ENCODE data around the gene TTF2.

Gene TTF2

DNA sequence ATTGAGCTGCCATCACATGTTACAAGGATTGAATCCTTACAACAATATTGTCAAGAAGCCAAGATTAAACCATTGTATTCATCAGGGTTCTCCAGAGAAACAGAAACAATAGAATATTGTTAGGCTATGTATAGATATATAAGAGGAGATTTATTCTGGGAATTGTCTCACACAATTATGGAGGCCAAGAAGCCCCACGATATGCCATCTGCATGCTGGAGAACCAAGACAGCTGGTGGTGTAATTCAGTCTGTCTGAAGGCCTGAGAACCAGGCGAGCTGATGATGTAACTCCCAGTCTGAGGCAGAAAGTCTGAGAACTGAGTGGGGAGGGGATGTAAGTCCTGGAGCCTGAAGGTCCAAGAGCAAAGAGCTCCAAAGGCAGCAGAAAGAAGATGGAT, 14.5 kb upstream of the TTF2 start:
- Histone ChIP-seq H3K9me3 (ENCODE audit: control insufficient read depth, low read length) (no peaks in the 10 kb centered on the region), H3K36me3 (ENCODE audit: control insufficient read depth, insufficient read depth, low read length) (no peaks in the 10 kb centered on the region), H3K4me1 (ENCODE audit: control insufficient read depth, insufficient read depth, low read length, poor library complexity, severe bottlenecking) (no peaks in the 10 kb centered on the region), H3K27ac (ENCODE audit: low read depth, low read length, severe bottlenecking) (no peak overlapping the region), H3K4me3 (ENCODE audit: extremely low read depth, insufficient read depth, low read length, poor library complexity, severe bottlenecking) (no peak overlapping the region)
- 74 to 83% methylated on average over 2 of the region's 2 CpGs for WGBS, 2 experiments (ENCODE audit: insufficient coverage in 2 of 2)

DNA sequence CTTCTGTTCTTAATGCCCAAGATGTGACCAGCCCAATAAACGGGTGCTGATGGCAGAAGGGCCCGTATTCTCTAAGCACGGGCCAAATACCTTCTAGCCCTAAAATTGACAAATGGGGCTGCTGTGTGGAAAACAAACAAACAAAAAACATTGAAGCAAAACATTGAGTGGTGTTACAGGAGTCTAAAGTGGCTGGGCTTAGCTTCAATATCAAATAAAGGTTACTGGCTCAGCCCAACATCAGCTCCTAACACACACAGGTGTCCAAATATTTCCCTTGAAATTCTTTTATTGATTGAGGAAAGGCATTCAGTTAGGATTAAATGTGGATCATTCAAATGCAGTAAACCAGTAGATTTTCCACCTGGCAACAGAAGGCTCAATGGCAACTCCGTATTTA, 13.3 kb upstream of the TTF2 start:
- 100% methylated on average over 1 to 3 of the region's 4 CpGs for WGBS, 2 experiments (ENCODE audit: insufficient coverage in 2 of 2)
- H3K4me1 ChIP-seq (ENCODE audit: control insufficient read depth, insufficient read depth, low read length, poor library complexity, severe bottlenecking) = no peaks in the 10 kb centered on the region
- H3K27ac ChIP-seq (ENCODE audit: low read depth, low read length, severe bottlenecking) = no peak overlapping the region
- H3K36me3 ChIP-seq (ENCODE audit: control insufficient read depth, insufficient read depth, low read length) = no peaks in the 10 kb centered on the region
- no peak overlapping the region for H3K4me3 ChIP-seq (ENCODE audit: extremely low read depth, insufficient read depth, low read length, poor library complexity, severe bottlenecking)
- H3K9me3 ChIP-seq (ENCODE audit: control insufficient read depth, low read length) = no peaks in the 10 kb centered on the region

DNA sequence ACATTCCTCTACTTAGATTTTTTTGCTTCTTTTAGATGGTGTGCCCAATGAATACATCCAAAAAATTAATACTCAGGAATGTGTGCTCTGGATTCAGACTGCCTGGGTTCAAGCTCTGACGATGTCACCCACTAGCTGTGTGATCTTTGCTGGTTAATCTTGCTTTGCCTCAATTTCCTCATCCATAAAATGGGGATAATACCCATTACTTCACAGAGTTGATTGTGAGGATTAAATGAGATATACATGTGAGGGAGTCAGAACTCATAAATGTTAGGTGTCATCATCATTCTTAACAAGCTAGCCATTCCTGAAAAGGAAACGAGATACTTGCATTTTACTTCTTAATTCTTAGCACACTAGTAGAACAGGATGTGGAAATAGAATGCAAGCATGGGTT, 12.9 kb upstream of the TTF2 start:
- H3K4me1 ChIP-seq (ENCODE audit: control insufficient read depth, insufficient read depth, low read length, poor library complexity, severe bottlenecking) = no peaks in the 10 kb centered on the region
- H3K36me3 ChIP-seq (ENCODE audit: control insufficient read depth, insufficient read depth, low read length) = no peaks in the 10 kb centered on the region
- no peak overlapping the region for H3K4me3 ChIP-seq (ENCODE audit: extremely low read depth, insufficient read depth, low read length, poor library complexity, severe bottlenecking)
- 100% methylated on average over 1 of the region's 2 CpGs; no CpG with 5 or more reads in 1 of the 2 experiments for WGBS, 2 experiments (ENCODE audit: insufficient coverage in 2 of 2)
- no peak overlapping the region for H3K27ac ChIP-seq (ENCODE audit: low read depth, low read length, severe bottlenecking)
- H3K9me3 ChIP-seq (ENCODE audit: control insufficient read depth, low read length) = no peaks in the 10 kb centered on the region

DNA sequence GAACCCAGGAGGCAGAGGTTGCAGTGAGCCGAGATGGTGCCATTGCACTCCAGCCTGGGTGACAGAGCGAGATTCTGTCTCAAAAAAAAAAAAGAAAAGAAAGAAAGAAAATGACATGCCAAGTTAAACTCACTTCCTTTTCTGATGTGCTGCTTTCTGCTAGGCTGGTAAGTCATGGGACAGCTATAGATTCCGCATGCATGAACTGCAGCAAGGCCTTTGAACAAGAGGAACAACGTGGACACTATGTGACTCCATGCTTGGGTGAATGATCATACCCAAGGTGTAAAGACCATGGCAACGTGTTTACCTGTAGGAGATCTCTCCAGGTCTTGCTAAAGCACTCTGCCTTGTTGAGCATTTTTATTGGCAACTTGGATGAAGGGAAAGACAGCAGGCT, 10.3 kb upstream of the TTF2 start:
- 92 to 97% methylated on average over 3 to 5 of the region's 5 CpGs for WGBS, 2 experiments (ENCODE audit: insufficient coverage in 2 of 2)

DNA sequence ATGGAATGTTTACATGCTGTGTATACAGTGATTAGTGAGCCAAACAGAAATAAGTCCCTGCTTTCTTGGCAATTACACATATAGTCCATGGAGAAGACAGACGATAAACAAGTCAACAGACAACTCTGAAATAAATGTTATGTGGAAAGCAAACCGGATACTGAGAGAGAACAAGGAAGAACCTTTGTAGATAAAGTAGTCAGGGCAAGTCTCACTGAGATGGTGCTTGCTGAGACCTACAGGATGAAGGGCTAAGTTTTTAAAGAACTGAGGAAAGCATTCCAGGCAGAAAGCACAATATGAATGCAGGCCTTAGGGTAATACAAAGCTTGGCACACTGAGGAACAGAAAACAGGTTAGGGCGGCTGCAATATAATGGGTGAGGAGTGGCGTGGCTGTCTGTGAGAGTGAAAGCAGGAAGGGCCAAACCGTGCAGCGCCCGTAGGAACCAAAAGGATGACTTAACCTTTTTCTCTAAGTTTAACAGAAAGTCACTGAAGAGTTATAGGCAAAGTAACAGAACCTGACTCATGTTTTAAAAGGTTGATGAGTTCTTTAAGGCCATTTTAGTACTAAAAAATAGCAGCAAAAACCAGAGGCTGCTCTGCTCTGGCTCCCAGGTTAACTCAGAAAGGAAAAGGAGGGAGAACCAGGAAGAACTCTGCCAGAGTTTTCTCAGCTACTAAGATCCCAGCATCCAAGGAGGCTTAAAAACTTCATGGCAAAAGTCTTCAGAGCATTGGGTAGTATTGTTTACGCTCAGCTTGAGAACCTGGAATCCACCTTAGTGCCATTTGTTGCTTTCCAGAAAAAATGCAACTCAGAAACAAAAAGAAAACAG, 8.7 kb upstream of the TTF2 start:
- Histone ChIP-seq H3K36me3 (ENCODE audit: control insufficient read depth, insufficient read depth, low read length) (no peaks in the 10 kb centered on the region), H3K4me3 (ENCODE audit: extremely low read depth, insufficient read depth, low read length, poor library complexity, severe bottlenecking) (no peak overlapping the region), H3K9me3 (ENCODE audit: control insufficient read depth, low read length) (no peaks in the 10 kb centered on the region), H3K4me1 (ENCODE audit: control insufficient read depth, insufficient read depth, low read length, poor library complexity, severe bottlenecking) (no peaks in the 10 kb centered on the region), H3K27ac (ENCODE audit: low read depth, low read length, severe bottlenecking) (no peak overlapping the region)
- 84 to 93% methylated on average over 6 to 7 of the region's 8 CpGs for WGBS, 2 experiments (ENCODE audit: insufficient coverage in 2 of 2)

More for the DNA sequence above, 10.3 kb upstream of the TTF2 start:
- H3K4me3 ChIP-seq (ENCODE audit: extremely low read depth, insufficient read depth, low read length, poor library complexity, severe bottlenecking) = no peak overlapping the region
- H3K36me3 ChIP-seq (ENCODE audit: control insufficient read depth, insufficient read depth, low read length) = no peaks in the 10 kb centered on the region
- H3K27ac ChIP-seq (ENCODE audit: low read depth, low read length, severe bottlenecking) = no peak overlapping the region
- H3K4me1 ChIP-seq (ENCODE audit: control insufficient read depth, insufficient read depth, low read length, poor library complexity, severe bottlenecking) = no peaks in the 10 kb centered on the region
- H3K9me3 ChIP-seq (ENCODE audit: control insufficient read depth, low read length) = no peaks in the 10 kb centered on the region

DNA sequence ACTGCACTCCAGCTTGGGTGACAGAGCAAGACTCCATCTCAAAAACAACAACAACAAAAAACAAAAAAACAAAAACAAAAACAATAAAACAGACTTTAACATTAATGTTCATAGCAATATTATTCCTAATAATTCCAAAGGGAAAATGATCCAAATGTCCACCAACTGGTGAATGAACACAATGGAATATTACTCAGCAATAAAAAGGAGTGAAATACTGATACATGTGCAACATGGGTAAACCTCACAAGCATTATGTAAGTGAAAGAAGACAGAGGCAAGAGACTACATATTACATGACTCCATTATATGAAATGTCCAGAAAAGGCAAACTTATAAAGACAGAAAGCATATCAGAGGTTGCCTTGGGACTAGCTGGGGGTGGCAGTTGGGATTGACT, 6.1 kb upstream of the TTF2 start:
- H3K27ac ChIP-seq (ENCODE audit: low read depth, low read length, severe bottlenecking) = no peak overlapping the region
- no peaks in the 10 kb centered on the region for H3K36me3 ChIP-seq (ENCODE audit: control insufficient read depth, insufficient read depth, low read length)
- no peaks in the 10 kb centered on the region for H3K4me1 ChIP-seq (ENCODE audit: control insufficient read depth, insufficient read depth, low read length, poor library complexity, severe bottlenecking)
- no peak overlapping the region for H3K4me3 ChIP-seq (ENCODE audit: extremely low read depth, insufficient read depth, low read length, poor library complexity, severe bottlenecking)
- no peaks in the 10 kb centered on the region for H3K9me3 ChIP-seq (ENCODE audit: control insufficient read depth, low read length)

DNA sequence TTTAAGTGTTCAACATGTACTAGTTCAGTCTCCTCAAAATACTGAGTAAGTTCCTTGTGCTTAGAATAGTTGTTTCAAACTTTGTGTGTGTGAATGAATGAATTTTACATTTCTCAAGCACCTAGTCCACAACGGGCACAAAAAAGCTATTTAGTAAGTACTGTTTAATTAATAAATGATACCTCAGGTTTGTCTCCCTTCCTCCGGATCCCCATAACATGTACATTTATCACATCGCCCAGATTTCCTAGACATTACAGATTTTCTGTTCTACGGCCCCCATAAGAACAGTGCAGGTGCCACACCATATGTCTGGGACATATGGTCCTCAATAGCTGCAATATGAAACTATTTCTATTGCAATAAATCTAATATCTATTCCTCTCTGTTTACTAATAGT, 1.3 kb upstream of the TTF2 start:
- H3K4me1 ChIP-seq (ENCODE audit: control insufficient read depth, insufficient read depth, low read length, poor library complexity, severe bottlenecking) = no peaks in the 10 kb centered on the region
- WGBS, 2 experiments (ENCODE audit: insufficient coverage in 2 of 2) = 77 to 80% methylated on average over 2 to 3 of the region's 4 CpGs
- H3K27ac ChIP-seq (ENCODE audit: low read depth, low read length, severe bottlenecking) = no peak overlapping the region
- H3K36me3 ChIP-seq (ENCODE audit: control insufficient read depth, insufficient read depth, low read length) = peaks cover 5% of the 10 kb centered on the region
- no peaks in the 10 kb centered on the region for H3K9me3 ChIP-seq (ENCODE audit: control insufficient read depth, low read length)
- peak overlapping the region; percentile 83 for H3K4me3 ChIP-seq (ENCODE audit: extremely low read depth, insufficient read depth, low read length, poor library complexity, severe bottlenecking)

DNA sequence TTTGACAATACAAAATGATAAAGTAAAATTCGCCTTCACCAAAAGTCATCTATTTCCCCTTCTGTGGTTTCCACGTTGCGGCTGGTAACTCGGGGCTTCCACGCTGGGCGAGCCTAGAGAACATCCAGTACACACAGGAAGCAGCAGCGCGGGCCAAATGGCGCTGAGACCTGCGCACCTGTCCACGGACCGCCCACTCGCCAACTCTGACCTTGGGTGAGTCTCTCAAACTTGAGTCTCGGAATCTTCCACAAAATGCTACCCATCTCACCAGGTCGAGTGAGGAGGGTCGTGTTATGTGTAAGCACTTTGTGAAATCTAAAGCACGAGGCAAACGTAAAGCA, 820 bp upstream of the TTF2 start:
- H3K4me3 ChIP-seq (ENCODE audit: extremely low read depth, insufficient read depth, low read length, poor library complexity, severe bottlenecking) = peak overlapping the region; percentile 83
- 0% methylated on average over 7 to 8 of the region's 18 CpGs for WGBS, 2 experiments (ENCODE audit: insufficient coverage in 2 of 2)
- H3K36me3 ChIP-seq (ENCODE audit: control insufficient read depth, insufficient read depth, low read length) = peaks cover 5% of the 10 kb centered on the region
- H3K4me1 ChIP-seq (ENCODE audit: control insufficient read depth, insufficient read depth, low read length, poor library complexity, severe bottlenecking) = no peaks in the 10 kb centered on the region
- H3K27ac ChIP-seq (ENCODE audit: low read depth, low read length, severe bottlenecking) = peak overlapping the region; percentile 78
- no peaks in the 10 kb centered on the region for H3K9me3 ChIP-seq (ENCODE audit: control insufficient read depth, low read length)

DNA sequence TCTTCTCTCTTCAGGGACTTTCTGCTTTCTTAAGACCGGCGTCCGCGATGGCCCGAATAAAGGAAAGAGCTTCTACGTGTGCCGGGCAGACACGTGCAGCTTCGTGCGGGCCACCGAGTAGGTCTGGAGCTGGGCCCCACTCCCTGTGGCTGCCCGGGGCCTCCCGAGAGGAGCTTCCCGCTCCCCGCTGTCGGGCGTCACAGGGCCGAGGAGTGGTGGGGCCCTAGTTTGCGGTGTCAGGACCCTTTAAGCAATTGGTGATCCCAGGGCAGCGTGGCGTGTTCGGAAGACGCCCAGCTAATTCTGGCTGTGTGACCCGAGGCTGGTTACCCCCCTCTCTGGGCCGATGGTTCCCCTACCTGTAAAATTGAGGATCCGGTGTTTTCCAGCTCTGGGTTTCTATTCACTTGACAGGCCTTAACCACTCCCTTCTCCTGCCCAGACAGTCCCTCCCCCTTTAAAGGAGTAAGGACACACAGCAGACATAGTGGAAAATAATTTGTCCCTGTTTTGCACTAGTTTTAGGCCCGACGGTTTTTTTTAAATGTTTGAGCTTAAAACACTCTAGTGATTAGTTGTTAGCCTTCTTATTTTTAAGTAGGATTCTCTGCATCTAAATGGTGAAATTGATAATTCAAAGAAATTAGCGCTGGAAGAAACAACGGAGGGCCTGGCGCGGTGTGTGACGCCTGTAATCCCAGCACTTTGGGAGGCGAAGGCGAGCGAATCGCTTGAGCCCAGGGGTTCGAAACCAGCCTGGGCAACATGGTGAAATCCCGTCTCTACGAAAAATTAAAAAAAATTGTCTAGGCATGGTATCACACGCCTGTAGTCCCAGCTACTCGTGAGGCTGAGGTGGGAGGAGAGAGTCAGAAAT, 553 bp downstream of the TTF2 start:
- Histone ChIP-seq H3K9me3 (ENCODE audit: control insufficient read depth, low read length) (no peaks in the 10 kb centered on the region), H3K27ac (ENCODE audit: low read depth, low read length, severe bottlenecking) (peak overlapping the region; percentile 41), H3K36me3 (ENCODE audit: control insufficient read depth, insufficient read depth, low read length) (peaks cover 5% of the 10 kb centered on the region), H3K4me1 (ENCODE audit: control insufficient read depth, insufficient read depth, low read length, poor library complexity, severe bottlenecking) (no peaks in the 10 kb centered on the region), H3K4me3 (ENCODE audit: extremely low read depth, insufficient read depth, low read length, poor library complexity, severe bottlenecking) (peak overlapping the region; percentile 83)
- WGBS, 2 experiments (ENCODE audit: insufficient coverage in 2 of 2) = 20 to 25% methylated on average over 35 to 38 of the region's 42 CpGs

DNA sequence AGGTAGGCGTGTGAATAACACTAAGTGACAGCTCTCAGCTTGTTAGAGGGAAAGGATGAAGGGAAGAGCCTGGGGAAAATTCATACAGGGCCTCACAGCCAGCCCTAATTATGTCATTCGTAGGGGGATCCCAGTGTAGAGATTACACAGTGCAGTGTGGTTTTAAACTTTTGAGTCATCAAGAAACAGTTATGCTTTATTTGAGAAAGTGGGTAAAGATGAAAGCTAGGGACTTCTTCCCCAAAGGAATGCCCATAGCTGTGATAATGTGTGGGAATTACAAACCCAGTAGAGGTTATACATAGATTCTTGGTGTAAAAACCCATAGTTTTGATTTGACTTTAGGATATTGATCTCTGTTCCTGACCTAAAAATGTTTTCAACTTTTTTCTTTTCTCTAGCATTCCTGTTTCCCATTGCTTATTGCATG, 1.9 kb downstream of the TTF2 start:
- H3K4me3 ChIP-seq (ENCODE audit: extremely low read depth, insufficient read depth, low read length, poor library complexity, severe bottlenecking) = no peak overlapping the region
- no peaks in the 10 kb centered on the region for H3K4me1 ChIP-seq (ENCODE audit: control insufficient read depth, insufficient read depth, low read length, poor library complexity, severe bottlenecking)
- H3K36me3 ChIP-seq (ENCODE audit: control insufficient read depth, insufficient read depth, low read length) = peaks cover 8% of the 10 kb centered on the region
- H3K9me3 ChIP-seq (ENCODE audit: control insufficient read depth, low read length) = no peaks in the 10 kb centered on the region
- WGBS, 2 experiments (ENCODE audit: insufficient coverage in 2 of 2) = 79 to 93% methylated on average over 1 of the region's 2 CpGs
- no peak overlapping the region for H3K27ac ChIP-seq (ENCODE audit: low read depth, low read length, severe bottlenecking)

DNA sequence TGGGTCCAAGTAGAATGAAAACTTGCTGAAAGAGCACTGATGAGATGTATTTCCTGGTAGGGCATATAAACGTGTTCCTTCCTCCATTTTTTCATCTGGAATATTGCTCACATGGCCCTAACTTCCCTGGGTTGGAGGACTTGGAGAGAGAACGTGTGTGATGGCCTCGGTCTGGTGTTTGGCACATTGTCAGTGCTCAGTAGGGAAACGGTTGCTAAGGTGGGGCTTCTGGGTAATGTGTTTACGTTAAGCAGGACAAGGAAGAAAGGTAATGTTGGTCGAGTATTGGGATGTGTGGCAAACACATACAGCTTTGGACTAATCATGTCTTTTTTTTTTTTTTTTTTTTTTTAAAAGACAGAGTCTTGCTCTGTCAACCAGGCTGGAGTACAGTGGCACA, 6.2 kb downstream of the TTF2 start:
- peaks cover 8% of the 10 kb centered on the region for H3K36me3 ChIP-seq (ENCODE audit: control insufficient read depth, insufficient read depth, low read length)
- no peak overlapping the region for H3K27ac ChIP-seq (ENCODE audit: low read depth, low read length, severe bottlenecking)
- H3K4me1 ChIP-seq (ENCODE audit: control insufficient read depth, insufficient read depth, low read length, poor library complexity, severe bottlenecking) = no peaks in the 10 kb centered on the region
- H3K4me3 ChIP-seq (ENCODE audit: extremely low read depth, insufficient read depth, low read length, poor library complexity, severe bottlenecking) = no peak overlapping the region
- H3K9me3 ChIP-seq (ENCODE audit: control insufficient read depth, low read length) = no peaks in the 10 kb centered on the region
- WGBS, 2 experiments (ENCODE audit: insufficient coverage in 2 of 2) = 90 to 98% methylated on average over 2 to 5 of the region's 6 CpGs
